ENCODE data around the gene GPR183.
A peak's percentile ranks its signal among the peaks of the same experiment; 100 is the strongest.

The GPR183 gene

GRCh38 chr13:99290894-99291293, 16.3 kb downstream of the GPR183 start:
- Mint-ChIP-seq H3K27me3 (no peaks in the 10 kb centered on the region), H3K27ac (peak overlapping the region; percentile 88 to 93), H3K4me1 (ENCODE audit: low read depth in 2 of 2) (peaks cover 62 to 83% of the 10 kb centered on the region in 2 donors), H3K4me3 (peak overlapping the region; percentile 51 to 70), H3K9me3 (no peaks in the 10 kb centered on the region), H3K36me3 (ENCODE audit: insufficient read depth) (peaks cover 57% of the 10 kb centered on the region)
- ATAC-seq (replicated peaks), result peak; percentile 16
- DNase-seq, result no peak

- ATAC-seq (replicated peaks) (peak; percentile 96), DNase-seq (peak; percentile 56 to 65 (median 57))
- peaks cover 55 to 83% of the 10 kb centered on the region in 2 donors for H3K4me1 Mint-ChIP-seq (ENCODE audit: low read depth in 2 of 2)
- peak overlapping the region; percentile 88 to 93 for H3K27ac Mint-ChIP-seq
- H3K9me3 Mint-ChIP-seq, result no peaks in the 10 kb centered on the region
- peak overlapping the region; percentile 51 to 70 for H3K4me3 Mint-ChIP-seq
- H3K36me3 Mint-ChIP-seq (ENCODE audit: insufficient read depth), result peaks cover 47% of the 10 kb centered on the region
- no peaks in the 10 kb centered on the region for H3K27me3 Mint-ChIP-seq
Measured at GRCh38 chr13:99289674-99290337, 17.4 kb downstream of the GPR183 start.

DNA sequence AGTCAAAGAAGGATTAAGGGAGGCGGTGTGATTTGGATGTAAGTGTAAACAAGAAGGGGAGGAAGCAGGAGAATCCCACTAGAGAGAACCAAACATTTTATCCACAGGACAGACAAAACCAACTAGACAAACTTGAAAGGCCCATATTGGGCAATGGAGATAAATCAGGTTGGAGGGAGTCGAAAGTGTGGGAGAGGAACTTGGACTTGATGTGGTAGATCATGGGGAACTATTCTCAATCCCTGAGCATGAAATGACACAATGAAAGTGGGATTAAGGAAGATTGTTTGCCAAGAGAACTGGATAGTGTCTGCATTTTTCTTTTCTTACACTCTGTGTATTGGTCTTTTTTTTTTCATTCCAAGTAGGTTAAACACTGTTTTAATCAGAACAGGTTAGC, 17.9 kb downstream of the GPR183 start:
- H3K36me3 Mint-ChIP-seq (ENCODE audit: insufficient read depth), result peaks cover 41% of the 10 kb centered on the region
- ATAC-seq (replicated peaks), result no peak
- H3K4me1 Mint-ChIP-seq (ENCODE audit: low read depth in 2 of 2), result peaks cover 53 to 87% of the 10 kb centered on the region in 2 donors
- H3K27me3 Mint-ChIP-seq, result no peaks in the 10 kb centered on the region
- H3K27ac Mint-ChIP-seq, result peak overlapping the region; percentile 88 to 93
- no peak for DNase-seq
- no peaks in the 10 kb centered on the region for H3K9me3 Mint-ChIP-seq
- peak overlapping the region; percentile 35 to 53 for H3K4me3 Mint-ChIP-seq

GRCh38 chr13:99288089-99288488, 19.1 kb downstream of the GPR183 start:
- Mint-ChIP-seq H3K36me3 (ENCODE audit: insufficient read depth) (peaks cover 34% of the 10 kb centered on the region), H3K27me3 (no peaks in the 10 kb centered on the region), H3K4me1 (ENCODE audit: low read depth in 2 of 2) (peaks cover 52 to 87% of the 10 kb centered on the region in 2 donors), H3K9me3 (no peaks in the 10 kb centered on the region), H3K27ac (peak overlapping the region; percentile 88 to 93), H3K4me3 (peak overlapping the region; percentile 41 to 53)
- ATAC-seq (replicated peaks), result no peak
- no peak for DNase-seq

DNA sequence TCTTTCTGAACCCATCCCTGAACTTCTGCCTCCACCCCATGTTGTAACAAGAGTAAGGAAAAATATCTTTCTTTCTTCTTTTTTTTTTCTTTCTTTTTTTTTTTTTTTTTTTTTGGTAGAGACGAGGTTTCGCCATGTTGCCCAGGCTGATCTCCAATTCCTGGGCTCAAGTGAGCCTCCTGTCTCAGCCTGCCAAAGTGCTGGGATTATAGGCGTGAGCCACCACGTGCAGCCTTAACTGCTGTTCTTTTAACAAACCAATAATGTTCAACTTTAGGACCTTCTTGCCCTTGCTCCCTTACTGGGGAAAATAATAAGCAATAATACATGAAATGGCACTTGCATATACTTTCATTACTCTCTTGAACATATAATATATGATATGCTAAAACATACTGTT, 19.6 kb downstream of the GPR183 start:
- Mint-ChIP-seq H3K27me3 (no peaks in the 10 kb centered on the region), H3K4me1 (ENCODE audit: low read depth in 2 of 2) (peaks cover 52 to 87% of the 10 kb centered on the region in 2 donors), H3K4me3 (peak overlapping the region; percentile 25 to 41), H3K27ac (peak overlapping the region; percentile 88 to 93), H3K9me3 (no peaks in the 10 kb centered on the region), H3K36me3 (ENCODE audit: insufficient read depth) (peaks cover 34% of the 10 kb centered on the region)
- no peak for DNase-seq
- ATAC-seq (replicated peaks), result no peak

GRCh38 chr13:99285432-99286182, 21.6 kb downstream of the GPR183 start:
- Mint-ChIP-seq H3K9me3 (no peaks in the 10 kb centered on the region), H3K4me3 (peak overlapping the region; percentile 37), H3K36me3 (ENCODE audit: insufficient read depth) (peaks cover 39% of the 10 kb centered on the region), H3K4me1 (ENCODE audit: low read depth in 2 of 2) (peaks cover 59 to 89% of the 10 kb centered on the region in 2 donors), H3K27me3 (no peaks in the 10 kb centered on the region), H3K27ac (peak overlapping the region; percentile 81 to 84)
- ATAC-seq (replicated peaks), result no peak
- no peak for DNase-seq

GRCh38 chr13:99282264-99283231, 24.7 kb downstream of the GPR183 start:
- Mint-ChIP-seq H3K9me3 (no peaks in the 10 kb centered on the region), H3K27ac (peak overlapping the region; percentile 94 to 99), H3K4me3 (peak overlapping the region; percentile 59 to 78), H3K27me3 (no peaks in the 10 kb centered on the region), H3K36me3 (ENCODE audit: insufficient read depth) (peaks cover 32% of the 10 kb centered on the region), H3K4me1 (ENCODE audit: low read depth in 2 of 2) (peaks cover 60 to 90% of the 10 kb centered on the region in 2 donors)
- DNase-seq (no peak), ATAC-seq (replicated peaks) (peak; percentile 64)

- DNase-seq (peak; percentile 54 to 59 (median 57)), ATAC-seq (replicated peaks) (peak; percentile 74)
- Mint-ChIP-seq H3K4me3 (peak overlapping the region; percentile 59 to 78), H3K9me3 (no peaks in the 10 kb centered on the region), H3K4me1 (ENCODE audit: low read depth in 2 of 2) (peaks cover 58 to 91% of the 10 kb centered on the region in 2 donors), H3K27ac (peak overlapping the region; percentile 94 to 99), H3K36me3 (ENCODE audit: insufficient read depth) (peaks cover 25% of the 10 kb centered on the region), H3K27me3 (no peaks in the 10 kb centered on the region)
Measured at GRCh38 chr13:99281811-99282263, 25.4 kb downstream of the GPR183 start.

GRCh38 chr13:99280166-99280565, 27.0 kb downstream of the GPR183 start:
- H3K4me1 Mint-ChIP-seq (ENCODE audit: low read depth in 2 of 2), result peaks cover 63 to 91% of the 10 kb centered on the region in 2 donors

DNA sequence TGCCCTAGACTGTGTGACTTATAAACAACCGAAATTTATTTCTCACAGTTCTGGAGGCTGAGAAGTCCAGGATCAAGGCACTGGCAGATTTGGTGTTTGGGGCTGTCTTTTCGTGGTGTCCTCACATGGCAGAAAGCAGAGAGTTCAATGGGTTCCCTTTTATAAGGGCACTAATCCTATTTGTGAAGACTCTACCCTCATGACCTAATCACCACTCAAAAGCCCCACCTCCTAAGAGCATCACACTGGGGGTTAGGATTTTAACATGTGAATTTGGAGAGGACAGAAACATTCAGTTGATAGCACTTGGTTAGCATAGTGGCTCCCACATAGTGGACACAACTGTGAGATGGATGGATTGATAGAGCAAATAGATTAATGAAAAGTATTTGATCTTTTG, 27.6 kb downstream of the GPR183 start:
- no peaks in the 10 kb centered on the region for H3K27me3 Mint-ChIP-seq
- H3K4me3 Mint-ChIP-seq, result no peak overlapping the region
- H3K27ac Mint-ChIP-seq, result peak overlapping the region; percentile 94 to 99
- ATAC-seq (replicated peaks) (no peak), DNase-seq (no peak)
- H3K9me3 Mint-ChIP-seq, result no peaks in the 10 kb centered on the region
- peaks cover 68 to 91% of the 10 kb centered on the region in 2 donors for H3K4me1 Mint-ChIP-seq (ENCODE audit: low read depth in 2 of 2)
- H3K36me3 Mint-ChIP-seq (ENCODE audit: insufficient read depth), result peaks cover 35% of the 10 kb centered on the region

More at GRCh38 chr13:99280166-99280565, 27.0 kb downstream of the GPR183 start:
- DNase-seq (no peak), ATAC-seq (replicated peaks) (no peak)
- Mint-ChIP-seq H3K4me3 (peak overlapping the region in 1 of 2 donors; percentile 29), H3K27me3 (no peaks in the 10 kb centered on the region), H3K27ac (peak overlapping the region; percentile 94 to 99), H3K9me3 (no peaks in the 10 kb centered on the region), H3K36me3 (ENCODE audit: insufficient read depth) (peaks cover 31% of the 10 kb centered on the region)

DNA sequence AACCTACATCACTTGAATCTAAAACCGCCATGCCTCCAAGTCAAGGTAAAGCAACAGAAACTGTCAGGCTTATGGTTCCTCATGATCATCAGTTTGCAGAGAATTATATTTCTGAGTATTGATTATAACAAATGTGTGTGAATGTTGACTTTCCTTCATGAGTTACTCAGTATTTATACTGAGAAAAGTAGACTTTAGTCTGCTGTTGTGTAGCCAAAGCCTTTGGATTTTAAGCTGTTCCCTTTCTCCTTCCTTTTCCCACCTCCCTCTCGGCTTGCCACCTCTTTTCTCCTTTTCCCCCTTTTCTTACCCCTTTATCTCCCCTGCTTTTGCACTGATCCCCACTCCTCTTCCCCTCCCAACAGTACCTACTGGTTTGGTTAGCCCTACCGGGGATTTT, 28.4 kb downstream of the GPR183 start:
- H3K27ac Mint-ChIP-seq, result peak overlapping the region; percentile 44 to 99
- DNase-seq, result no peak
- no peaks in the 10 kb centered on the region for H3K9me3 Mint-ChIP-seq
- H3K4me3 Mint-ChIP-seq, result peak overlapping the region; percentile 23 to 48
- no peaks in the 10 kb centered on the region for H3K27me3 Mint-ChIP-seq
- ATAC-seq (replicated peaks), result no peak
- H3K4me1 Mint-ChIP-seq (ENCODE audit: low read depth in 2 of 2), result peaks cover 73 to 93% of the 10 kb centered on the region in 2 donors
- H3K36me3 Mint-ChIP-seq (ENCODE audit: insufficient read depth), result peaks cover 35% of the 10 kb centered on the region

GRCh38 chr13:99278200-99278599, 29.0 kb downstream of the GPR183 start:
- Mint-ChIP-seq H3K4me1 (ENCODE audit: low read depth in 2 of 2) (peaks cover 77 to 94% of the 10 kb centered on the region in 2 donors), H3K27me3 (no peaks in the 10 kb centered on the region), H3K9me3 (no peaks in the 10 kb centered on the region), H3K4me3 (peak overlapping the region; percentile 23 to 38), H3K36me3 (ENCODE audit: insufficient read depth) (peaks cover 37% of the 10 kb centered on the region), H3K27ac (peak overlapping the region; percentile 65 to 99)
- DNase-seq (no peak), ATAC-seq (replicated peaks) (peak; percentile 14)

DNA sequence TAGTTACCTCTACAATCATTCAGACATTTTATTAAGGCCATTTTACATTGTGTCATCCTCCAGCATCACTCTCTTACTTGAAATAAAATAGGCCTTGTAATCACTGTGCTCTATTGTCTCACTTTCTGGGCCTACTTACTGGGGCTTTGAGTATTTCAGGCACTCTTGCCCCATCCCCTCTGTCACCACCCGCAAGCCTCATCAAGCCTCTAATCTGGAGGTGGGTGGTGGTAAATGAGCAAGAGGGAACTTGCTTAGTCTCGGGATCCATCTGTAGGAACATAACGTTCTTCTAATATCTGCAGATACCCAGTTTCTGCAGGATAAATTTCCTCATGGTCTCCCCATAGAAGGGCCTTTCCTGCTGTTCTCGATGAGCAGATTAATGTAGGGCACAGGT, 29.6 kb downstream of the GPR183 start:
- Mint-ChIP-seq H3K36me3 (ENCODE audit: insufficient read depth) (peaks cover 37% of the 10 kb centered on the region), H3K27ac (peak overlapping the region; percentile 65 to 99), H3K4me3 (peak overlapping the region in 1 of 2 donors; percentile 10), H3K4me1 (ENCODE audit: low read depth in 2 of 2) (peaks cover 75 to 94% of the 10 kb centered on the region in 2 donors), H3K27me3 (no peaks in the 10 kb centered on the region), H3K9me3 (peaks cover 0 to 2% of the 10 kb centered on the region in 2 donors)
- no peak for DNase-seq
- ATAC-seq (replicated peaks), result no peak

Data from effector memory CD8-positive, alpha-beta T cell (primary cell).